Measurements from ENCODE around the gene EIF3K.

Gene EIF3K

DNA sequence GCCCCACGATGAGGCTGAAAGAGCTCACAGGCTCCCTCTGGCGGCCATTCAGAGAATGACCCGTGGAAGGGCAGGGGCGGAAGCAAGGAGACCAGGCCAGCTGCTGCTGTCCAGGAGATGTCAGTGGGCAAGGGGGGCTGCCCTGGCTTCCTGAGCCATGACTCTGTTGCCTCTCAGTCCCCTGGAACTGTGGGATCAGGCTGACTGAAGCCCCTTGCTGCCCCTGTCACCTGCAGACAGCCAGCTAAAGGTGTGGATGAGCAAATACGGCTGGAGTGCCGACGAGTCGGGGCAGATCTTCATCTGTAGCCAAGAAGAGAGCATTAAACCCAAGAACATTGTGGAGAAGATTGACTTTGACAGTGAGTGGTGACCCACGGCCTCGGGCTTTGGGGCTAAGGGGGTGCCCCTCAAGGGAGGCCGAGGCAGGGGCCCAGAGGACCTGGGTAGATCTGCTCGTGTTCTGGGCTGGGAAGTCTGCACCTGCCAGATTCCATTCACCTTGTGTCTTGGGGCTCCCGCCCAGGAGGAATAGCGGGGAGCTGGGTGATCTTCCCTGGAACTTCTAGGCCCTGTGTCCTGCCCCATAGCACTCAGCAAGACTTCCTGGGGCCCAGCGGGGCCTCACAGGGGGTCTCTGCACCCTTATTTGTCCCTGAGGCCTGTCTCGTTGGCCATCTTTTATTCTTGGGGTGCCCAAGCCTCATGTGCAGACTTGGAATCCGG, 15.9 kb downstream of the EIF3K start:
- Histone ChIP-seq H3K36me3 (ENCODE audit: control insufficient read depth in 5 of 5, insufficient read depth in 5 of 5, low read length in 5 of 5) (peaks cover 2 to 63% (median 36%) of the 10 kb centered on the region in 5 donors), H3K27me3 (ENCODE audit: control insufficient read depth in 5 of 5, insufficient read depth in 4 of 5, low read length in 5 of 5) (no peaks in the 10 kb centered on the region), H3K9me3 (ENCODE audit: control insufficient read depth in 5 of 5, low read length in 5 of 5) (no peaks in the 10 kb centered on the region), H3K4me3 (ENCODE audit: low read depth in 1 of 5, low read length in 5 of 5) (no peak overlapping the region), H3K9ac (ENCODE audit: low read length in 5 of 5) (peak overlapping the region in 1 of 5 donors; percentile 17), H3K4me1 (ENCODE audit: control insufficient read depth in 5 of 5, insufficient read depth in 5 of 5, low read length in 5 of 5) (peaks cover 0 to 19% (median 4%) of the 10 kb centered on the region in 5 donors), H3K27ac (ENCODE audit: low read depth, low read length) (no peak overlapping the region)

DNA sequence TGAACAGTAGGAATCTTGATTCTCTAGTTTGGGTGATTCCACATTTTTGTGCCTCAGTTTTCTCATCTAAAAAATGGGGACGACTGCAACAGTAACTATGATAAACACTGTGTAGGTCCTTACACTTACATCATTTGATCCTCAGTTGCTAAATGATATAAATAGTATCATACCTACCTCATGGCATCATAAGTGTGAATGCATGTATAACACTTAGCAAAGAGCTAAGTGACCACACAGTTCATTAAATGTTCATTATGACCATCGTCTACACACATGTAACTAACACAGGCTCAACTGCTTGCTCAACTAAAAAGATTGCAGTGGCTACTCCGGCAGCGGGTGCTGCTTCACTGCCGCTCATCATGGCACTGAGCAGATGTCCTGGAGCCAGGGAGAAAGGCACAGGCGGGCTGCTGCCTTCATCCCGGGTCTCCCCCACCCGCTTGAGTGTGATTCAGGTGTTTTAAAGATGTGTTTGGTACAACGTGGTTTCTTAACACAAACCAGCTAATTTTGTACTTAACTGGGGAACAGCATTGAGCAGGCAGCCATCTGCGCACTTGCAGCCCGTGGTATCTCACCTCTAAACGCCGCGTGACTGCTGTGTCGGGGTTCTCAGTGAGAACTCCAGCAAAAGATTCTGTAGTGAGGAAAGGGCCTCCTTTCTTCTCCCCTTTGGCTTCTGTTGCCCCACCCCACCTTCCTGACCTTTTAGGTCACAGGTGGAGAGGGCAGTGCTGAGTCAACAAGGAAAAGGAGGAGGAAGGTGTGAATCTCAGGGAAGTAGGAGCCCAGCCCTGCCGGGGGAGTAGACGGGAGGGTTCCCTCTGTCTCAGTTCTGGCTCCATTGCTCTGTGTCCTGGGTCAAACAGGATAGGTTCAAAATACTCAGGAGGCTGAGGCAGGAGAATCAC, 16.8 kb downstream of the EIF3K start:
- H3K4me1 ChIP-seq (ENCODE audit: control insufficient read depth in 5 of 5, insufficient read depth in 5 of 5, low read length in 5 of 5) = peaks cover 0 to 26% (median 4%) of the 10 kb centered on the region in 5 donors
- peaks cover 2 to 57% (median 31%) of the 10 kb centered on the region in 5 donors for H3K36me3 ChIP-seq (ENCODE audit: control insufficient read depth in 5 of 5, insufficient read depth in 5 of 5, low read length in 5 of 5)
- no peaks in the 10 kb centered on the region for H3K27me3 ChIP-seq (ENCODE audit: control insufficient read depth in 5 of 5, insufficient read depth in 4 of 5, low read length in 5 of 5)
- peak overlapping the region; percentile 30 for H3K27ac ChIP-seq (ENCODE audit: low read depth, low read length)
- H3K9ac ChIP-seq (ENCODE audit: low read length in 5 of 5) = no peak overlapping the region
- no peak overlapping the region for H3K4me3 ChIP-seq (ENCODE audit: low read depth in 1 of 5, low read length in 5 of 5)
- no peaks in the 10 kb centered on the region for H3K9me3 ChIP-seq (ENCODE audit: control insufficient read depth in 5 of 5, low read length in 5 of 5)

GRCh38 chr19:38638461-38638860, 19.5 kb downstream of the EIF3K start:
- peaks cover 2 to 32% (median 16%) of the 10 kb centered on the region in 5 donors for H3K36me3 ChIP-seq (ENCODE audit: control insufficient read depth in 5 of 5, insufficient read depth in 5 of 5, low read length in 5 of 5)
- H3K27me3 ChIP-seq (ENCODE audit: control insufficient read depth in 5 of 5, insufficient read depth in 4 of 5, low read length in 5 of 5) = no peaks in the 10 kb centered on the region
- H3K27ac ChIP-seq (ENCODE audit: low read depth, low read length) = no peak overlapping the region

DNA sequence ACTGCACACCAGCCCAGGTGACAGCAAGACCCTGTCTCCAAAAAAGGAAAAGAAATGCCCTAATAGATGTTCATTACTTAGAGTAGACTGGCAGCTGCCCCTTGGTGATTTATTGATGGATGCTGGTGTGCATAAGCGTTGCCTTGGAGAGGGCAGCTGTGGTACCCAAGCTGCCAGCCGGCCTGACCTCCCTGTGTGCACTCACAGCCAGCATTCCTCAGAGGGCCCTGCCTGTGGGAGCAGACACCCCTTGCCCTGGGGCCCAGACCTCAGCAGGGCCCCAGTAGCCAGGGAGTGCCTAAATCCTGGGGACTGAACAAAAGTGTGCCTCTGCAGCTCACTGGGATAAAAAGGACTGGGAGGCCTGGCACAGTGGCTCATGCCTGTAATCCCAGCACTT, 20.7 kb downstream of the EIF3K start:
- H3K4me1 ChIP-seq (ENCODE audit: control insufficient read depth in 5 of 5, insufficient read depth in 5 of 5, low read length in 5 of 5) = peaks cover 0 to 32% (median 4%) of the 10 kb centered on the region in 5 donors
- no peak overlapping the region for H3K9ac ChIP-seq (ENCODE audit: low read length in 5 of 5)
- no peak overlapping the region for H3K4me3 ChIP-seq (ENCODE audit: low read depth in 1 of 5, low read length in 5 of 5)
- peak overlapping the region; percentile 40 for H3K27ac ChIP-seq (ENCODE audit: low read depth, low read length)
- H3K27me3 ChIP-seq (ENCODE audit: control insufficient read depth in 5 of 5, insufficient read depth in 4 of 5, low read length in 5 of 5) = no peaks in the 10 kb centered on the region
- no peaks in the 10 kb centered on the region for H3K9me3 ChIP-seq (ENCODE audit: control insufficient read depth in 5 of 5, low read length in 5 of 5)
- peaks cover 2 to 27% (median 16%) of the 10 kb centered on the region in 5 donors for H3K36me3 ChIP-seq (ENCODE audit: control insufficient read depth in 5 of 5, insufficient read depth in 5 of 5, low read length in 5 of 5)

More at GRCh38 chr19:38638461-38638860, 19.5 kb downstream of the EIF3K start:
- H3K9ac ChIP-seq (ENCODE audit: low read length in 5 of 5) = peak overlapping the region in 1 of 5 donors; percentile 11
- H3K9me3 ChIP-seq (ENCODE audit: control insufficient read depth in 5 of 5, low read length in 5 of 5) = no peaks in the 10 kb centered on the region
- peaks cover 0 to 34% (median 4%) of the 10 kb centered on the region in 5 donors for H3K4me1 ChIP-seq (ENCODE audit: control insufficient read depth in 5 of 5, insufficient read depth in 5 of 5, low read length in 5 of 5)
- H3K4me3 ChIP-seq (ENCODE audit: low read depth in 1 of 5, low read length in 5 of 5) = no peak overlapping the region

- no peaks in the 10 kb centered on the region for H3K9me3 ChIP-seq (ENCODE audit: control insufficient read depth in 5 of 5, low read length in 5 of 5)
- H3K27me3 ChIP-seq (ENCODE audit: control insufficient read depth in 5 of 5, insufficient read depth in 4 of 5, low read length in 5 of 5) = no peaks in the 10 kb centered on the region
- H3K4me3 ChIP-seq (ENCODE audit: low read depth in 1 of 5, low read length in 5 of 5) = peak overlapping the region in 2 of 5 donors; percentile 24 to 46
- H3K4me1 ChIP-seq (ENCODE audit: control insufficient read depth in 5 of 5, insufficient read depth in 5 of 5, low read length in 5 of 5) = peaks cover 0 to 29% (median 4%) of the 10 kb centered on the region in 5 donors
- peaks cover 2 to 20% (median 10%) of the 10 kb centered on the region in 5 donors for H3K36me3 ChIP-seq (ENCODE audit: control insufficient read depth in 5 of 5, insufficient read depth in 5 of 5, low read length in 5 of 5)
- peak overlapping the region; percentile 40 for H3K27ac ChIP-seq (ENCODE audit: low read depth, low read length)
- H3K9ac ChIP-seq (ENCODE audit: low read length in 5 of 5) = no peak overlapping the region
Observed at GRCh38 chr19:38640368-38640767, 21.4 kb downstream of the EIF3K start.

DNA sequence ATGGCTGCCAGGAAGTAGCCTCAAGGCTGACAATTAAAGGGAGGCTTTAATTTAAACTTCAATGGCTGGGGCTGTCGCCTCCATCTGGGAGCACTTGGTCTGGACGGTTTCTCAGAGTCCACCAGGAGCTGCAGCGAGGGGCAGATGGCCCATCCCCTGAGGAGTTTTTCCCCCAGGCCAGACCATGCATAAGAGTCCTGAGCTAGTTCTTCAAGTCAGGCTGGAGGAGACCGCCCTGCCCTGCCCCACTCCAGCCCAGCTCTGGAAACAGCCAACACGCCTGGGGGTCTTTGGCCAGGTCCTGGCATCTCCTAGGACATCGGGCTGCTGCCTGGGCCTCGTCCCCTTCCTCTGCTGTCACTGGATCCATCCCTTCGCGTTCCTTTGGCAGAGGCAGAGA, 23.2 kb downstream of the EIF3K start:
- H3K36me3 ChIP-seq (ENCODE audit: control insufficient read depth in 5 of 5, insufficient read depth in 5 of 5, low read length in 5 of 5) = peaks cover 0 to 7% (median 0%) of the 10 kb centered on the region in 5 donors
- no peak overlapping the region for H3K4me3 ChIP-seq (ENCODE audit: low read depth in 1 of 5, low read length in 5 of 5)
- no peaks in the 10 kb centered on the region for H3K27me3 ChIP-seq (ENCODE audit: control insufficient read depth in 5 of 5, insufficient read depth in 4 of 5, low read length in 5 of 5)
- no peaks in the 10 kb centered on the region for H3K9me3 ChIP-seq (ENCODE audit: control insufficient read depth in 5 of 5, low read length in 5 of 5)
- no peak overlapping the region for H3K9ac ChIP-seq (ENCODE audit: low read length in 5 of 5)
- no peak overlapping the region for H3K27ac ChIP-seq (ENCODE audit: low read depth, low read length)
- peaks cover 0 to 23% (median 4%) of the 10 kb centered on the region in 5 donors for H3K4me1 ChIP-seq (ENCODE audit: control insufficient read depth in 5 of 5, insufficient read depth in 5 of 5, low read length in 5 of 5)

- H3K27ac ChIP-seq (ENCODE audit: low read depth, low read length) = no peak overlapping the region
- no peak overlapping the region for H3K4me3 ChIP-seq (ENCODE audit: low read depth in 1 of 5, low read length in 5 of 5)
- no peak overlapping the region for H3K9ac ChIP-seq (ENCODE audit: low read length in 5 of 5)
- no peaks in the 10 kb centered on the region for H3K36me3 ChIP-seq (ENCODE audit: control insufficient read depth in 5 of 5, insufficient read depth in 5 of 5, low read length in 5 of 5)
- no peaks in the 10 kb centered on the region for H3K27me3 ChIP-seq (ENCODE audit: control insufficient read depth in 5 of 5, insufficient read depth in 4 of 5, low read length in 5 of 5)
- peaks cover 0 to 37% (median 19%) of the 10 kb centered on the region in 5 donors for H3K4me1 ChIP-seq (ENCODE audit: control insufficient read depth in 5 of 5, insufficient read depth in 5 of 5, low read length in 5 of 5)
- H3K9me3 ChIP-seq (ENCODE audit: control insufficient read depth in 5 of 5, low read length in 5 of 5) = no peaks in the 10 kb centered on the region
Observed at GRCh38 chr19:38644719-38645118, 25.7 kb downstream of the EIF3K start.

GRCh38 chr19:38647368-38647965, 28.5 kb downstream of the EIF3K start, which contains the start of gene ACTN4:
Gene ACTN4 (plus strand): TSS chr19:38647649. CDS start chr19:38647746, 97 bp downstream.
- no peaks in the 10 kb centered on the region for H3K36me3 ChIP-seq (ENCODE audit: control insufficient read depth in 5 of 5, insufficient read depth in 5 of 5, low read length in 5 of 5)
- H3K4me3 ChIP-seq (ENCODE audit: low read depth in 1 of 5, low read length in 5 of 5) = peak within 1 kb of the TSS; percentile 80 to 98 (median 93)
- H3K9me3 ChIP-seq (ENCODE audit: control insufficient read depth in 5 of 5, low read length in 5 of 5) = no peaks in the 10 kb centered on the region
- H3K9ac ChIP-seq (ENCODE audit: low read length in 5 of 5) = peak within 1 kb of the TSS; percentile 75 to 98 (median 96)
- peak within 1 kb of the TSS; percentile 99 for H3K27ac ChIP-seq (ENCODE audit: low read depth, low read length)
- H3K4me1 ChIP-seq (ENCODE audit: control insufficient read depth in 5 of 5, insufficient read depth in 5 of 5, low read length in 5 of 5) = peaks cover 10 to 49% (median 46%) of the 10 kb centered on the region in 5 donors
- no peaks in the 10 kb centered on the region for H3K27me3 ChIP-seq (ENCODE audit: control insufficient read depth in 5 of 5, insufficient read depth in 4 of 5, low read length in 5 of 5)

- peak overlapping the region; percentile 75 to 98 (median 96) for H3K9ac ChIP-seq (ENCODE audit: low read length in 5 of 5)
- peak overlapping the region; percentile 99 for H3K27ac ChIP-seq (ENCODE audit: low read depth, low read length)
- peaks cover 12 to 56% (median 53%) of the 10 kb centered on the region in 5 donors for H3K4me1 ChIP-seq (ENCODE audit: control insufficient read depth in 5 of 5, insufficient read depth in 5 of 5, low read length in 5 of 5)
- no peaks in the 10 kb centered on the region for H3K36me3 ChIP-seq (ENCODE audit: control insufficient read depth in 5 of 5, insufficient read depth in 5 of 5, low read length in 5 of 5)
- H3K4me3 ChIP-seq (ENCODE audit: low read depth in 1 of 5, low read length in 5 of 5) = peak overlapping the region; percentile 80 to 98 (median 93)
- no peaks in the 10 kb centered on the region for H3K27me3 ChIP-seq (ENCODE audit: control insufficient read depth in 5 of 5, insufficient read depth in 4 of 5, low read length in 5 of 5)
- no peaks in the 10 kb centered on the region for H3K9me3 ChIP-seq (ENCODE audit: control insufficient read depth in 5 of 5, low read length in 5 of 5)
Observed at GRCh38 chr19:38647966-38648768, 29.2 kb downstream of the EIF3K start.

Measured in subcutaneous abdominal adipose tissue (tissue), 5 donors.